Neural progenitor cell (in vitro differentiated cells): ENCODE results near the gene MYO10. TPM values are rescaled to one million over a fixed set of nuclear protein-coding genes. Genes with fewer than 3 reads are reported as not detected.

Experiments used
- DNase-seq: peaks from one replicate; pipeline ENCODE4 v3.0.0-alpha.2; 2016; ENCODE audit warnings: low spot score
- H2AFZ ChIP-seq: fragments of 200-600 bp; sonication (generic); replicated peaks from 2 replicates; pipeline ENCODE4 v1.6.1; 2016; ENCODE audit warnings: antibody characterized with exemption
- H3F3A ChIP-seq: fragments of 200-600 bp; sonication (generic); 2 replicates; pipeline ENCODE4 v1.6.1; 2016; ENCODE audit warnings: antibody characterized with exemption, low read depth
- H3K27ac ChIP-seq: fragments of 200-600 bp; sonication (generic); 2 replicates; pipeline ENCODE4 v1.5.1; 2016; ENCODE audit warnings: mild to moderate bottlenecking
- H3K27me3 ChIP-seq: fragments of 200-600 bp; sonication (generic); 2 replicates; pipeline ENCODE4 v1.6.1; 2016; ENCODE audit warnings: mild to moderate bottlenecking, moderate library complexity
- H3K36me3 ChIP-seq: fragments of 200-600 bp; sonication (generic); 2 replicates; pipeline ENCODE4 v1.5.1; 2016
- H3K4me1 ChIP-seq: fragments of 200-600 bp; sonication (generic); 2 replicates; pipeline ENCODE4 v1.6.1; 2016; ENCODE audit warnings: mixed run types
- H3K4me2 ChIP-seq: fragments of 200-600 bp; sonication (generic); 2 replicates; pipeline ENCODE4 v1.6.1; 2016
- H3K4me3 ChIP-seq: fragments of 200-600 bp; sonication (generic); 2 replicates; pipeline ENCODE4 v1.5.1; 2016
- H3K79me2 ChIP-seq: fragments of 200-600 bp; sonication (generic); 2 replicates; pipeline ENCODE4 v1.6.1; 2016; ENCODE audit warnings: low read depth
- H3K9ac ChIP-seq: fragments of 200-600 bp; sonication (generic); 2 replicates; pipeline ENCODE4 v1.6.1; 2016
- H3K9me3 ChIP-seq: fragments of 200-600 bp; sonication (generic); 2 replicates; pipeline ENCODE4 v1.5.1; 2016; ENCODE audit warnings: low read depth
- H4K20me1 ChIP-seq: fragments of 200-600 bp; sonication (generic); 2 replicates; pipeline ENCODE4 v1.6.1; 2016; ENCODE audit warnings: low read depth
- H3K27ac Mint-ChIP-seq: 3 replicates; pipeline ENCODE4 v1.8.0; 2021; ENCODE audit warnings: mixed read lengths
- H3K27me3 Mint-ChIP-seq: 2 replicates; pipeline ENCODE4 v1.8.0; 2022; ENCODE audit warnings: low read depth, mild to moderate bottlenecking, inconsistent platforms, moderate library complexity, mixed read lengths; ENCODE audit not compliant: insufficient read depth
- H3K36me3 Mint-ChIP-seq: 3 replicates; pipeline ENCODE4 v1.8.0; 2021; ENCODE audit warnings: mixed read lengths
- H3K4me1 Mint-ChIP-seq: 3 replicates; pipeline ENCODE4 v1.8.0; 2021; ENCODE audit warnings: mixed read lengths
- H3K4me3 Mint-ChIP-seq: 3 replicates; pipeline ENCODE4 v1.8.0; 2021; ENCODE audit warnings: mild to moderate bottlenecking, moderate library complexity, mixed read lengths
- H3K9me3 Mint-ChIP-seq: 3 replicates; pipeline ENCODE4 v1.8.0; 2020; ENCODE audit warnings: mixed read lengths
- CTCF ChIP-seq: fragments of 200-600 bp; sonication (generic); IDR thresholded peaks from 2 replicates; pipeline ENCODE4 v1.5.1; 2017; ENCODE audit warnings: antibody characterized with exemption, mild to moderate bottlenecking
- EZH2 ChIP-seq: fragments of 200-600 bp; sonication (generic); IDR thresholded peaks from 2 replicates; pipeline ENCODE4 v1.6.1; 2017; ENCODE audit warnings: antibody characterized with exemption, mild to moderate bottlenecking, moderate library complexity
- EZH2phosphoT487 ChIP-seq: fragments of 200-600 bp; sonication (generic); IDR thresholded peaks from 2 replicates; pipeline ENCODE4 v1.6.1; 2017; ENCODE audit warnings: antibody characterized with exemption
- total RNA-seq: library from RNA; depleted of rRNA; stranded (reverse); fragments of >200 nt; gene quantifications from 2 replicates; pipeline ENCODE4 v1.2.3, GENCODE V29; 2015; ENCODE audit warnings: low replicate concordance

Gene MYO10
- total RNA-seq, 1 donor from 2014 or later: 39.1 TPM

GRCh38 chr5:16975950-16976624 is 40.0 kb upstream of the MYO10 start:
- Histone ChIP-seq H3K9me3 (no peaks in the 10 kb centered on the region), H4K20me1 (no peaks in the 10 kb centered on the region), H3K79me2 (no peaks in the 10 kb centered on the region), H3K4me2 (no peak overlapping the region), H3K27ac (no peak overlapping the region), H3K9ac (no peak overlapping the region), H3F3A (no peaks in the 10 kb centered on the region), H3K36me3 (no peaks in the 10 kb centered on the region), H3K4me1 (no peaks in the 10 kb centered on the region), H3K27me3 (no peaks in the 10 kb centered on the region), H3K4me3 (no peak overlapping the region), H2AFZ (no peak overlapping the region)
- TF ChIP-seq CTCF (no peak), EZH2 (no peak), EZH2phosphoT487 (no peak)
- DNase-seq: no peak
- Mint-ChIP-seq H3K27ac (no peak overlapping the region), H3K36me3 (no peaks in the 10 kb centered on the region), H3K9me3 (no peaks in the 10 kb centered on the region), H3K27me3 (peaks cover 3% of the 10 kb centered on the region), H3K4me1 (peaks cover 7% of the 10 kb centered on the region), H3K4me3 (no peak overlapping the region)

GRCh38 chr5:16974981-16975380 is 38.9 kb upstream of the MYO10 start:
- H3K27me3 Mint-ChIP-seq: no peaks in the 10 kb centered on the region
- H3K9ac ChIP-seq: no peak overlapping the region
- no peak overlapping the region for H3K4me3 ChIP-seq
- no peaks in the 10 kb centered on the region for H4K20me1 ChIP-seq
- H2AFZ ChIP-seq: no peak overlapping the region
- no peaks in the 10 kb centered on the region for H3K9me3 ChIP-seq
- no peaks in the 10 kb centered on the region for H3K79me2 ChIP-seq
- no peak for DNase-seq
- H3K27me3 ChIP-seq: no peaks in the 10 kb centered on the region
- no peaks in the 10 kb centered on the region for H3K4me1 ChIP-seq
- H3K36me3 ChIP-seq: no peaks in the 10 kb centered on the region
- H3K27ac Mint-ChIP-seq: no peak overlapping the region
- no peak for TF ChIP-seq CTCF
- no peak for TF ChIP-seq EZH2phosphoT487
- TF ChIP-seq EZH2: no peak
- H3K4me1 Mint-ChIP-seq: peaks cover 9% of the 10 kb centered on the region
- no peaks in the 10 kb centered on the region for H3F3A ChIP-seq
- H3K36me3 Mint-ChIP-seq: no peaks in the 10 kb centered on the region
- no peaks in the 10 kb centered on the region for H3K9me3 Mint-ChIP-seq
- H3K4me2 ChIP-seq: no peak overlapping the region
- H3K4me3 Mint-ChIP-seq: no peak overlapping the region
- no peak overlapping the region for H3K27ac ChIP-seq

GRCh38 chr5:16970826-16971225 is 34.7 kb upstream of the MYO10 start:
- Mint-ChIP-seq H3K9me3 (no peaks in the 10 kb centered on the region), H3K4me3 (no peak overlapping the region), H3K27me3 (peaks cover 4% of the 10 kb centered on the region), H3K4me1 (peaks cover 9% of the 10 kb centered on the region), H3K27ac (no peak overlapping the region), H3K36me3 (no peaks in the 10 kb centered on the region)
- Histone ChIP-seq H4K20me1 (no peaks in the 10 kb centered on the region), H3K27ac (no peak overlapping the region), H3K4me2 (no peak overlapping the region), H3K27me3 (no peaks in the 10 kb centered on the region), H3F3A (no peaks in the 10 kb centered on the region), H2AFZ (no peak overlapping the region), H3K9ac (no peak overlapping the region), H3K4me3 (no peak overlapping the region), H3K36me3 (no peaks in the 10 kb centered on the region), H3K4me1 (peaks cover 1% of the 10 kb centered on the region), H3K79me2 (no peaks in the 10 kb centered on the region), H3K9me3 (no peaks in the 10 kb centered on the region)
- DNase-seq: no peak
- TF ChIP-seq EZH2: no peak
- no peak for TF ChIP-seq EZH2phosphoT487
- TF ChIP-seq CTCF: no peak
